Heart right ventricle (tissue), 16 donors: ENCODE data around the gene GTF3C1. TPM values are rescaled to one million over a fixed set of nuclear protein-coding genes. Genes with fewer than 3 reads are reported as not detected.

Source experiments
- ATAC-seq, 8 donors: fragments of 200-7000 bp; cut with Tn5 transposase; one replicate each; pipeline ENCODE4 v1.9.1; 2020; ENCODE audit warnings: mild to moderate bottlenecking in 8 of 8, moderate library complexity in 8 of 8, moderate number of reproducible peaks in 1 of 8
- DNase-seq, 2 donors: peaks; one replicate each; pipeline ENCODE4 v3.0.0-alpha.2; 2020
- H3K27ac ChIP-seq, 10 donors: fragments of 200-600 bp; sonication (generic) in 2 of 10; one replicate each; pipeline versions ENCODE4 v1.5.0 to v1.8.0; 2020 to 2022; ENCODE audit warnings: mild to moderate bottlenecking in 3 of 10
- H3K27me3 ChIP-seq, 7 donors: fragments of 200-600 bp; one replicate each; pipeline ENCODE4 v1.8.0; 2021 to 2022; ENCODE audit warnings: mild to moderate bottlenecking in 2 of 7
- H3K36me3 ChIP-seq, 9 donors: fragments of 200-600 bp; sonication (generic) in 1 of 9; one replicate each; pipeline versions ENCODE4 v1.5.0 to v1.8.0; 2020 to 2022; ENCODE audit warnings: mild to moderate bottlenecking in 2 of 9
- H3K4me1 ChIP-seq, 9 donors: fragments of 200-600 bp; sonication (generic) in 1 of 9; one replicate each; pipeline versions ENCODE4 v1.5.0 to v1.8.0; 2020 to 2022; ENCODE audit warnings: mild to moderate bottlenecking in 4 of 9
- H3K4me3 ChIP-seq, 10 donors: fragments of 200-600 bp; sonication (generic) in 2 of 10; one replicate each; pipeline versions ENCODE4 v1.5.0 to v1.8.0; 2020 to 2022; ENCODE audit warnings: mild to moderate bottlenecking in 7 of 10, moderate library complexity in 2 of 10
- H3K9me3 ChIP-seq, 11 donors: fragments of 200-600 bp in 10 of 11; sonication (generic) in 2 of 11; one replicate each; pipeline versions ENCODE4 v1.5.0 to v1.8.0; 2013 to 2022; ENCODE audit warnings: mild to moderate bottlenecking in 2 of 11, control low read depth in 1 of 11, moderate library complexity in 1 of 11
- WGBS, 2 donors: extraction: QIAGEN DNeasy Blood & Tissue Kit; methylation state at CpG; one replicate each; pipeline ENCODE4 v1.1.7; 2013; ENCODE audit warnings: inconsistent platforms in 1 of 2; 5-methylcytosine and 5-hydroxymethylcytosine counted together
- intact Hi-C, 10 donors: fragments of 100-400 bp; cut with DNase I; formaldehyde crosslinking; loops; one replicate each; pipeline versions ENCODE4 v1.11.1 to v1.14.2; 2022
- polyA plus RNA-seq, 2 donors: library from polyadenylated mRNA; stranded (reverse); fragments of 200-250 nt; gene quantifications; one replicate each; pipeline ENCODE4 v1.2.3, GENCODE V29; 2013
- total RNA-seq, 10 donors: library from RNA; stranded (reverse); fragmentation: NEBNext Ultra II Directional in 3 of 10; extraction: Animal tissue kit (Norgen Biotek cat#: 25700) in 3 of 10; gene quantifications; one replicate each; pipeline versions ENCODE4 v1.2.1 to v1.2.4, GENCODE V29; 2021 to 2023
- TF ChIP-seq, protein P1 (sequence below), 9 donors: fragments of 200-600 bp; sonication (generic) in 2 of 9; IDR thresholded peaks; one replicate each; pipeline versions ENCODE4 v1.5.0 to v1.8.0; 2021 to 2022; ENCODE audit warnings: antibody characterized with exemption in 9 of 9, mild to moderate bottlenecking in 5 of 9, moderate library complexity in 1 of 9
- donor health status: Arrhythmogenic right ventricular cardiomyopathy.
- donor health status: ischemic (EF 13 %, LVEDD 7.1; RV severe dilation, severe dysfunction).
- donor health status: healthy with polysubstance abuse.
- donor health status: DM: no; HTN: yes; CAD: no.
- donor health status: DM: no; HTN: no; CAD: no.
- donor health status: ischemic (EF 25% LVEDD 6.9; RV normal size, moderate dysfunction).
- donor health status: ischemic (EF 25% LVEDD 5.7; RV mildly dilated, moderate dysfunction).
- donor health status: healthy.
- donor health status: DM: yes; HTN: yes; CAD: no.
- donor health status: Ischemic cardiomyopathy.
- donor health status: ischemic (EF 35%, LVEDD 5.7; RV mildly dilated, moderate dysfunction).
- donor health status: nonischemic (EF 11% LVEDD 7.7; RV severe dilation, severe dysfunction).
- donor health status: DM: yes; HTN: yes; CAD: no.
- donor health status: PGD.
- donor health status: ischemic (EF 29% LVEDD 5.4; RV normal size, mild dysfunction).
- donor health status: nonischemic (EF 23%, LVEDD 6.1; RV moderate dilation, normal function).

The GTF3C1 gene
- total and polyA plus RNA-seq, 12 donors = 48.1 to 133 (median 62.8) TPM

DNA sequence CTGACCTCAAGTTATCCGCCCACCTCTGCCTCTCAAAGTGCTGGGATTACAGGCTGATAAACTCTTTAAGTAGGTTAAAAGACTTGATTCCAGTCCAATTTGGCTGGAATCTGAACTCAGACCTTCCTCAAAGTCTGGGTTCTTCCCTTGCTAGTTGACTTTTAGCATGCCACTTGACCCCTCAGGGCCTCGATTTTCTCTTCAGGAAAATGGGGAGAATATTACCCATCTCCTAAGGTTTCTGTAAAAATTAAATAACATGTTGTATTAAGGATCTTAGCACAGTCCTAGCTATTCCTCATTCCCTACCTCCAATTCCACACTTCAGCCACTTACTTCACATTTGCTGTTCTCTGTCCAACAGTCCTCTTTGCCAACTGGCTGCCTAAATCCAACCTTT lies 1.9 kb downstream of the GTF3C1 start:
- H3K4me1 ChIP-seq = peaks cover 8 to 46% (median 39%) of the 10 kb centered on the region in 9 donors
- WGBS, 2 donors = 86 to 89% methylated on average over 2 of the region's 2 CpGs
- ATAC-seq (no peak), DNase-seq (no peak)
- no peaks in the 10 kb centered on the region for H3K9me3 ChIP-seq
- no peak overlapping the region for H3K4me3 ChIP-seq
- TF ChIP-seq, protein P1, sequence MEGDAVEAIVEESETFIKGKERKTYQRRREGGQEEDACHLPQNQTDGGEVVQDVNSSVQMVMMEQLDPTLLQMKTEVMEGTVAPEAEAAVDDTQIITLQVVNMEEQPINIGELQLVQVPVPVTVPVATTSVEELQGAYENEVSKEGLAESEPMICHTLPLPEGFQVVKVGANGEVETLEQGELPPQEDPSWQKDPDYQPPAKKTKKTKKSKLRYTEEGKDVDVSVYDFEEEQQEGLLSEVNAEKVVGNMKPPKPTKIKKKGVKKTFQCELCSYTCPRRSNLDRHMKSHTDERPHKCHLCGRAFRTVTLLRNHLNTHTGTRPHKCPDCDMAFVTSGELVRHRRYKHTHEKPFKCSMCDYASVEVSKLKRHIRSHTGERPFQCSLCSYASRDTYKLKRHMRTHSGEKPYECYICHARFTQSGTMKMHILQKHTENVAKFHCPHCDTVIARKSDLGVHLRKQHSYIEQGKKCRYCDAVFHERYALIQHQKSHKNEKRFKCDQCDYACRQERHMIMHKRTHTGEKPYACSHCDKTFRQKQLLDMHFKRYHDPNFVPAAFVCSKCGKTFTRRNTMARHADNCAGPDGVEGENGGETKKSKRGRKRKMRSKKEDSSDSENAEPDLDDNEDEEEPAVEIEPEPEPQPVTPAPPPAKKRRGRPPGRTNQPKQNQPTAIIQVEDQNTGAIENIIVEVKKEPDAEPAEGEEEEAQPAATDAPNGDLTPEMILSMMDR (IDR thresholded peaks at IDR 0.05) = no peak
- intact Hi-C loops = loop anchor here in 1 of 10 donors (2.0 kb wide), 1 partner anchor 15 kb away; no protein-coding TSS in a partner anchor
- peaks cover 0 to 36% (median 24%) of the 10 kb centered on the region in 9 donors for H3K36me3 ChIP-seq
- H3K27ac ChIP-seq = peak overlapping the region in 6 of 10 donors; percentile 2 to 92 (median 34)
- H3K27me3 ChIP-seq = no peaks in the 10 kb centered on the region

DNA sequence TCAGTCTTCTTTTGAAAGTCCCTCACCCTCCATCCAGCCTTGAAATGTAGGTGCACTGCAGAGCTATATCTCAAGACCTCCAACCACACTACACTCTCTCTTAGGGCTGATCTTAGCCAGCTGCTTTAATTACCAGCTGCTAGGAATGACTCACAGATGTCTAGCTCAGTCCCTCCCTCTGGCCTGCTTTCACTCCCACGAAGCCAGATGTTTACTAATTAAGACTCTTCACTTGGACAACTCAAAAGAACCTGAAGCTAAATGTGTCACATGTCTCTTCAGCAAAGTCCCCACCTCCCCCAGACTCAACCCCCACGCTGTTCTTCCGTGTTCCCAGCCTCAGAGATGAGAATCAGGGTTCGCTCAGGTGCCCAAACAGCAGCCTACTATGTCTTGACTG lies 2.6 kb downstream of the GTF3C1 start:
- Histone ChIP-seq H3K27me3 (no peaks in the 10 kb centered on the region), H3K36me3 (peaks cover 0 to 43% (median 31%) of the 10 kb centered on the region in 9 donors), H3K4me3 (no peak overlapping the region), H3K4me1 (peaks cover 8 to 46% (median 39%) of the 10 kb centered on the region in 9 donors), H3K27ac (peak overlapping the region in 6 of 10 donors; percentile 2 to 87 (median 28)), H3K9me3 (no peaks in the 10 kb centered on the region)
- TF ChIP-seq, protein P1 (IDR thresholded peaks at IDR 0.05) = no peak
- 57 to 58% methylated on average over 4 of the region's 4 CpGs for WGBS, 2 donors
- peak in 1 of 8 donors; percentile 24 for ATAC-seq
- no peak for DNase-seq
- intact Hi-C loops = no loop called here

DNA sequence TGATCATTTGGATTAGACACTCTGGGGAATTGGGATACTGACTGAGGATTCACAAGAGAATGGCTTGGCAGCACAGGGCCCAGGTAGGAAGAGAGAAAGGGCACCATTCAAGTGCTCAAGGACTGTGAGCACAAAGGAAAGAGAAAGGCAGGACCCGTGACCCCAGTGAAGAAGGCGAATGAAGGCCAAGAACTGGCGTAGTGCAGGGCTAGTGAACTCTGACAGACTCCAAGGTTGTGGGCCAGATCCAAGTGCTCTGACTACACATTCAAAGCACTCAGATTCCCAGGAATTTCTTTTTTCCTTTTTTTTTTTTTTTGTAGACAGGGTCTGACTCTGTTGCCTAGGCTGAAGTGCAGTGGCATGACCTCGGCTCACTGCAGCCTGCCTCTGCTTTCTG lies 5.0 kb downstream of the GTF3C1 start:
- no peak overlapping the region for H3K4me3 ChIP-seq
- no peak overlapping the region for H3K27ac ChIP-seq
- H3K27me3 ChIP-seq = no peaks in the 10 kb centered on the region
- intact Hi-C loops = no loop called here
- 90 to 97% methylated on average over 4 of the region's 4 CpGs for WGBS, 2 donors
- ATAC-seq (no peak), DNase-seq (no peak)
- H3K4me1 ChIP-seq = peaks cover 8 to 30% (median 25%) of the 10 kb centered on the region in 9 donors
- TF ChIP-seq, protein P1 (IDR thresholded peaks at IDR 0.05) = no peak
- peaks cover 5 to 68% (median 54%) of the 10 kb centered on the region in 9 donors for H3K36me3 ChIP-seq
- H3K9me3 ChIP-seq = peaks cover 0 to 3% (median 0%) of the 10 kb centered on the region in 11 donors

DNA sequence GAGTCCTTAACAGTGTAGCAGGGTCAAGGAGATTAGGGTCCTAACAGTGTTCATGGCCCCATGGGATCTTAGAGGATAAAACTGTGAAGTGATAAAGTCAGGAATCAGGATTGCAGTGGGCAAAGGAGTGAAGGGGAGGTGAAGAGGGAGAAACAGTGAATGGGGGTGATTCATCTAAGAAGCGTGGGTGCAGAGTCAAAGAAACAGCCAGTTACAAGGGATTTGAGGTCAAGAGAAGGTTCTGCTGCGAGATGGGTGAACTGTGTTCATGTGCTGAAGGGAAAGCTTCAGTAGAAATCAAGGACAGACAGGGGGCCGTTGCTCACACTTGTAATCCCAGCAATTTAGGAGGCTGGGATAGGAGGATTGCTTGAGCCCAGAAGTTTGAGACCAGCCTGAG lies 5.9 kb downstream of the GTF3C1 start:
- Histone ChIP-seq H3K36me3 (peaks cover 5 to 76% (median 56%) of the 10 kb centered on the region in 9 donors), H3K4me1 (peaks cover 6 to 31% (median 24%) of the 10 kb centered on the region in 9 donors), H3K4me3 (no peak overlapping the region), H3K27ac (no peak overlapping the region), H3K9me3 (peaks cover 0 to 5% (median 0%) of the 10 kb centered on the region in 11 donors), H3K27me3 (no peaks in the 10 kb centered on the region)
- ATAC-seq (no peak), DNase-seq (no peak)
- WGBS, 2 donors = 93 to 95% methylated on average over 3 of the region's 3 CpGs
- intact Hi-C loops = no loop called here
- TF ChIP-seq, protein P1 (IDR thresholded peaks at IDR 0.05) = no peak
